BJ (cell line): Measurements from ENCODE around the gene ZNF555. TPM values are rescaled to one million over a fixed set of nuclear protein-coding genes. Genes with fewer than 3 reads are reported as not detected.
"Not testable (repeated sequence)": the region's sequence is repeated elsewhere in the genome, so short reads cannot be mapped to it uniquely, and the experiment has no call there.

Source experiments
- CTCF ChIA-PET: fragments of 350-600 bp; formaldehyde crosslinking; extraction: SDS; loops from one replicate; lab custom pipeline; 2021; ENCODE audit warnings: antibody characterized with exemption, inconsistent platforms; lab: Yijun Ruan, JAX
- POLR2A ChIA-PET: fragments of 300-600 bp; sonication (Branson Sonifier 250); formaldehyde crosslinking; extraction: SDS; loops from one replicate; lab custom pipeline; 2021; ENCODE audit warnings: antibody characterized with exemption; lab: Charles Lee
- DNase-seq: peaks from one replicate; pipeline ENCODE4 v3.0.0-alpha.2; 2011; ENCODE audit warnings: low read depth
- H3K27me3 ChIP-seq: 2 replicates; pipeline ENCODE4 v1.6.0; 2011; ENCODE audit warnings: low read length; ENCODE audit not compliant: control insufficient read depth, insufficient read depth
- H3K36me3 ChIP-seq: 2 replicates; pipeline ENCODE4 v1.5.1; 2011; ENCODE audit warnings: low read length; ENCODE audit not compliant: control insufficient read depth, insufficient read depth
- H3K4me3 ChIP-seq: 2 replicates; pipeline ENCODE4 v1.5.1; 2011; ENCODE audit warnings: low read depth, mild to moderate bottlenecking, control low read depth, low read length
- polyA plus RNA-seq: library from polyadenylated mRNA; depleted of rRNA; stranded (reverse); fragments of >200 nt; gene quantifications from 2 replicates; pipeline ENCODE4 v1.2.3, GENCODE V29; 2011
- TF ChIP-seq, protein P1 (sequence below): IDR thresholded peaks from 2 replicates; pipeline ENCODE4 v1.5.1; 2011; ENCODE audit warnings: low read depth, mild to moderate bottlenecking, control low read depth, inconsistent platforms, low read length, moderate library complexity; ENCODE audit not compliant: insufficient read depth

ZNF555 gene
- polyA plus RNA-seq, 1 experiment: 3.0 TPM

DNA sequence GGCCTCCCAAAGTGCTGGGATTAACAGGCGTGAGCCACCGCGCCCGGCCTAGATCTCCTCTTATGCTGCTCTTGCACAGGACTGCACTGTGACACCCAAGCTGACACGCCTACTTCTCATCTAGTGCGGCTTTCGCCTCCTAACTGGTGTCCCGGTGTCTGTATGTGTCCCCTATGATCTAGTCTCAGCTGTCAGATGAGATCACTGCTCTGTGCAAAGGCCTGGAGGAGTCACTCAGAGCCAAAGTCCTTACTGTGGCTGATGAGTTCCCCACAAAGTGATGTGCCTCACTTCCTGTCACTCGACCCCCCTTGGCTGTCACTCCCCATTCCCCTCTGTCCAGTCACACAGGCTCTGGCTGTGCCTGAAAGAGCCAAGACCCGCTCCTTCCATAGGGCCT, 28.3 kb downstream of the ZNF555 start:
- ChIA-PET CTCF (interaction anchor here (1.1 kb wide), 1 partner anchor 12 kb away, joined by 3 read pairs; no protein-coding TSS in a partner anchor), POLR2A (no interaction called here)
- Histone ChIP-seq H3K4me3 (no peak overlapping the region), H3K27me3 (no peaks in the 10 kb centered on the region), H3K36me3 (no peaks in the 10 kb centered on the region)
- DNase-seq: no peak
- TF ChIP-seq, protein P1, sequence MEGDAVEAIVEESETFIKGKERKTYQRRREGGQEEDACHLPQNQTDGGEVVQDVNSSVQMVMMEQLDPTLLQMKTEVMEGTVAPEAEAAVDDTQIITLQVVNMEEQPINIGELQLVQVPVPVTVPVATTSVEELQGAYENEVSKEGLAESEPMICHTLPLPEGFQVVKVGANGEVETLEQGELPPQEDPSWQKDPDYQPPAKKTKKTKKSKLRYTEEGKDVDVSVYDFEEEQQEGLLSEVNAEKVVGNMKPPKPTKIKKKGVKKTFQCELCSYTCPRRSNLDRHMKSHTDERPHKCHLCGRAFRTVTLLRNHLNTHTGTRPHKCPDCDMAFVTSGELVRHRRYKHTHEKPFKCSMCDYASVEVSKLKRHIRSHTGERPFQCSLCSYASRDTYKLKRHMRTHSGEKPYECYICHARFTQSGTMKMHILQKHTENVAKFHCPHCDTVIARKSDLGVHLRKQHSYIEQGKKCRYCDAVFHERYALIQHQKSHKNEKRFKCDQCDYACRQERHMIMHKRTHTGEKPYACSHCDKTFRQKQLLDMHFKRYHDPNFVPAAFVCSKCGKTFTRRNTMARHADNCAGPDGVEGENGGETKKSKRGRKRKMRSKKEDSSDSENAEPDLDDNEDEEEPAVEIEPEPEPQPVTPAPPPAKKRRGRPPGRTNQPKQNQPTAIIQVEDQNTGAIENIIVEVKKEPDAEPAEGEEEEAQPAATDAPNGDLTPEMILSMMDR: no peak

DNA sequence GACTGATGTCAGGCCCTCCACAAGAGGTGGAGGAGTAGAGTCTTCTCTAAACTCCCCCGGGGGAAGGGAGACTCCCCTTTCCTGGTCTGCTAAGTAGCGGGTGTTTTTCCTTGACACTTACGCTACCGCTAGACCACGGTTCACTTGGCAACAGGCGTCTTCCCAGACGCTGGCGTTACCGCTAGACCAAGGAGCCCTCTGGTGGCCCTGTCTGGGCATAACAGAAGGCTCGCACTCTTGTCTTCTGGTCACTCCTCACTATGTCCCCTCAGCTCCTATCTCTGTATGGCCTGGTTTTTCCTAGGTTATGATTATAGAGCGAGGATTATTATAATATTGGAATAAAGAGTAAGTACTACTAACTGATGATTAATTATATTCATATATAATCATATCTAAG, 30.9 kb downstream of the ZNF555 start:
- POLR2A ChIA-PET: not testable (repeated sequence)

DNA sequence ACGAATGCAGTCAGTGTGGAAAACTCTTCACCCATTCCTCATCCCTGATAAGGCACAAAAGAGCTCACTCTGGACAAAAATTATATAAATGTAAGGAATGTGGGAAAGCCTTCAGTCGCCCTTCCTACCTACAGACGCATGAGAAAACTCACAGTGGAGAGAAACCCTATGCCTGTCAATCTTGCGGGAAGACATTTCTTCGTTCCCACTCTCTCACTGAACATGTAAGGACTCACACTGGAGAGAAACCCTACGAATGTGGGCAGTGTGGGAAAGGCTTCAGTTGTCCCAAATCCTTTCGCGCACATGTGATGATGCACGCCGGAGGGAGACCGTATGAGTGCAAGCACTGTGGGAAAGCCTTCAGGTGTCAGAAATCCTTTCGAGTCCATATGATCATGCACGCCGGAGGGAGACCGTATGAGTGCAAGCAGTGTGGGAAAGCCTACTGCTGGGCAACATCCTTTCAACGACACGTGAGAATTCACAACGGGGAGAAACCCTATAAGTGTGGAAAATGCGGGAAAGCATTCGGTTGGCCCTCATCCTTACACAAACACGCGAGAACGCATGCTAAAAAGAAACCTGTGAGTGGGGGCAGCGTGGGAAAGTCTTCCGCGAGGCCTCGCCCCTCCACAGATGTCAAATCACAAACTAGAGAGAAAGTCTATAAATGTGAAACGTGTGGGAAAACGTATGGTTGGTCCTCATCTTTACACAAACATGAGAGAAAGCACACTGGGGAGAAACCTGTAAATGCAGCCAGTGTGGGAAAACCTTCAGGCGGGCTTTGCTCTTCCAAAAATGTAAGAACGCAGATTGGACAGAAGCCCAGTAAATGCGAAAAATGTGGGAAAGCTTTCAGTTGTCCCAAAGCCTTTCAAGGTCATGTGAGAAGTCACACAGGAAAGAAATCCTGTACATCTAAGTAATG, 36.4 kb downstream of the ZNF555 start:
- POLR2A ChIA-PET: no interaction called here
- DNase-seq: no peak
- Histone ChIP-seq H3K4me3 (no peak overlapping the region), H3K27me3 (no peaks in the 10 kb centered on the region), H3K36me3 (no peaks in the 10 kb centered on the region)
- TF ChIP-seq, protein P1: no peak
- CTCF ChIA-PET: interaction anchor here (2.1 kb wide), 1 partner anchor 10 kb away, joined by 8 read pairs; no protein-coding TSS in a partner anchor

More for the DNA sequence above, 30.9 kb downstream of the ZNF555 start:
- CTCF ChIA-PET: interaction anchor here (1.1 to 2.0 kb wide), 5 partner anchors 11 to 224 kb away, joined by 3 to 10 read pairs (median 3); no protein-coding TSS in a partner anchor
- TF ChIP-seq, protein P1: peak; percentile 31
- not testable (repeated sequence) for H3K4me3 ChIP-seq, H3K27me3 ChIP-seq, DNase-seq, H3K36me3 ChIP-seq

DNA sequence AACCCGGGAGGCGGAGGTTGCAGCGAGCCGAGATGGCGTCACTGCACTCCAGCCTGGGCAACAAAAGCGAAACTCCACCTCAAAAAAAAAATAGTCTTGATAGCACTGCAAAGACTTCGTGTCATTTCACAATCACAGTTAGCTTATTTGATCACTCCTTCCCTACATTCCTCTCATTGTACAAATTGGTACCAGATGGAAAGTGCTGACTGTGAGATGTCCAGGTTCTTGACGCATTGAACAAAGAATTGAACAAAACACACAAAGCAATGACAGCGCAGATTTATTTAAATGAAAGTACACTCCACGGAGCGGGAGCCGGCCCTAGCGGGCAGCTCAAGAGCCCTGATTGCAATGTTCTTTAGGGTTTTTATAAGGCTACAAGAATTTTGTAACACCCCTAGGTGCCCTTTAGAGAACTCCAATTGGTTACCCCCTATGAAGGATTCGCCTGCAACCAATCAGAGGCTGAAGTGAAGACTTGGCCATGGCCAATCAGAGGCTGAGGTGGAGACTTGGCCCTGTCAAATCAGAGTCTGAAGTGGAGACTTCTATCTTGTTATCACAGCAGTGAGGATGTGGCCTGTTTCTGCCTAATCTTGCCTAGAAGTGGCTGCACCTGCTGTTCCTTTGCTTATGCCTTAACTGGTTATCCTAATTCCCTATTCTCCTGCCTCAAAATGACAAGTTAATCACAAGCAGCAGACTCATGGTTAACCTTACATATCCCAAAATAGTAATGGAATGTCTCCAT, 42.6 kb downstream of the ZNF555 start:
- no peaks in the 10 kb centered on the region for H3K27me3 ChIP-seq
- CTCF ChIA-PET: interaction anchor here (0.6 to 0.9 kb wide), 2 partner anchors 11 to 96 kb away, joined by 3 read pairs; no protein-coding TSS in a partner anchor
- TF ChIP-seq, protein P1: no peak
- no peaks in the 10 kb centered on the region for H3K36me3 ChIP-seq
- POLR2A ChIA-PET: interaction anchor here (0.5 kb wide), 1 partner anchor 14 kb away, joined by 3 read pairs; no protein-coding TSS in a partner anchor
- no peak overlapping the region for H3K4me3 ChIP-seq
- DNase-seq: no peak
